ENCODE results near the gene SYPL2. TPM values are rescaled to one million over a fixed set of nuclear protein-coding genes. Genes with fewer than 3 reads are reported as not detected.
"Not testable (repeated sequence)": the region's sequence is repeated elsewhere in the genome, so short reads cannot be mapped to it uniquely, and the experiment has no call there.

The SYPL2 gene
- total RNA-seq, 4 donors from 2014 or later = 1.5 to 3.5 (median 2.4) TPM

DNA sequence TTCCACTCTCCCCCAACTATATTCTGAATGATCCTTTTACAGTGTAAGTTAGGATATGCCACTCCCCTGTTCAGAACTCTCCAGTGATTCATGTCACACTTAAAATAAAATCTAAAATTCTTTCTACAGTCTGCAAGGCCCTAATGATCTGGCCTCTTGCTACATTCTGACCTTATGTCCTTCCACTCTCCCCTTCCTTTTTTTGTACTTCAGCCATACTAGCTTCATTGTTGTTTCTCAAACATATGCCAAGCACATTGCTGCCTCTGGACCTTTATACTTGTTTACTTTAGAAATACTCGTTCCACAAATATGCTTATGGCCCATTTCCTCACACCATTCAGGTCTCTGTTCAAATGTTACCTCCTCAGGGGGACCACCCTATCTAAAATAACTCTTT is 25.3 kb upstream of the SYPL2 start:
- no peak for DNase-seq (ENCODE audit: low spot score in 2 of 2)
- Histone ChIP-seq H3K27ac (no peak overlapping the region), H3K4me3 (no peak overlapping the region), H3K9me3 (no peaks in the 10 kb centered on the region), H3K27me3 (no peaks in the 10 kb centered on the region), H3K36me3 (no peaks in the 10 kb centered on the region), H3K4me1 (no peaks in the 10 kb centered on the region)
- TF ChIP-seq POLR2A (IDR thresholded peaks at IDR 0.05) (no peak), EP300 (IDR thresholded peaks at IDR 0.05) (peak in 1 of 2 donors; percentile 23)
- TF ChIP-seq, protein P1, sequence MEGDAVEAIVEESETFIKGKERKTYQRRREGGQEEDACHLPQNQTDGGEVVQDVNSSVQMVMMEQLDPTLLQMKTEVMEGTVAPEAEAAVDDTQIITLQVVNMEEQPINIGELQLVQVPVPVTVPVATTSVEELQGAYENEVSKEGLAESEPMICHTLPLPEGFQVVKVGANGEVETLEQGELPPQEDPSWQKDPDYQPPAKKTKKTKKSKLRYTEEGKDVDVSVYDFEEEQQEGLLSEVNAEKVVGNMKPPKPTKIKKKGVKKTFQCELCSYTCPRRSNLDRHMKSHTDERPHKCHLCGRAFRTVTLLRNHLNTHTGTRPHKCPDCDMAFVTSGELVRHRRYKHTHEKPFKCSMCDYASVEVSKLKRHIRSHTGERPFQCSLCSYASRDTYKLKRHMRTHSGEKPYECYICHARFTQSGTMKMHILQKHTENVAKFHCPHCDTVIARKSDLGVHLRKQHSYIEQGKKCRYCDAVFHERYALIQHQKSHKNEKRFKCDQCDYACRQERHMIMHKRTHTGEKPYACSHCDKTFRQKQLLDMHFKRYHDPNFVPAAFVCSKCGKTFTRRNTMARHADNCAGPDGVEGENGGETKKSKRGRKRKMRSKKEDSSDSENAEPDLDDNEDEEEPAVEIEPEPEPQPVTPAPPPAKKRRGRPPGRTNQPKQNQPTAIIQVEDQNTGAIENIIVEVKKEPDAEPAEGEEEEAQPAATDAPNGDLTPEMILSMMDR (IDR thresholded peaks at IDR 0.05) = no peak
- WGBS, 2 donors = 11 to 16% methylated on average over 1 of the region's 1 CpG

DNA sequence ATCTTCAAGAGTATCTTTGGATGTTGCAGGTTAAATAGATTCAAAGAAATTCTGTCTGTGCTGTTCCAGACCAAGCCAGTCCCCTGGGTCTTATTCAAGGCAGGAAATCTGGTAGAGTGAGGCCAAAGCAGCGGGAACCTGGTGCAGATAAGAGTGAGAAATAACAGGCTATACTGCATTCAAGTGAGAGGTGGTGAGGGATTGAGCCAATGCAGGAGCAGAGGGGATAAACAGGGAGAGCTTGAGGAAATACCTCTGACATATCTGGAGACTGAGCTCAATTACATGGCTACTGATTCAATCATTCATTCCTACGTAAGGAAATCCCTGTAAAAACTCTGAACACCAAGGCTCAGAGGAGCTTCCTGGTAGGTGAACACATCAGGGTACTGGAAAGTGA is 22.9 kb upstream of the SYPL2 start:
- no peak overlapping the region for H3K4me3 ChIP-seq
- H3K27me3 ChIP-seq = peaks cover 0 to 5% of the 10 kb centered on the region in 2 donors
- no peaks in the 10 kb centered on the region for H3K4me1 ChIP-seq
- H3K36me3 ChIP-seq = no peaks in the 10 kb centered on the region
- TF ChIP-seq POLR2A (IDR thresholded peaks at IDR 0.05) = no peak
- TF ChIP-seq, protein P1 (IDR thresholded peaks at IDR 0.05) = no peak
- no peak for TF ChIP-seq EP300 (IDR thresholded peaks at IDR 0.05)
- no peaks in the 10 kb centered on the region for H3K9me3 ChIP-seq
- no peak overlapping the region for H3K27ac ChIP-seq
- no peak for DNase-seq (ENCODE audit: low spot score in 2 of 2)
- 72 to 77% methylated on average over 2 of the region's 2 CpGs for WGBS, 2 donors

DNA sequence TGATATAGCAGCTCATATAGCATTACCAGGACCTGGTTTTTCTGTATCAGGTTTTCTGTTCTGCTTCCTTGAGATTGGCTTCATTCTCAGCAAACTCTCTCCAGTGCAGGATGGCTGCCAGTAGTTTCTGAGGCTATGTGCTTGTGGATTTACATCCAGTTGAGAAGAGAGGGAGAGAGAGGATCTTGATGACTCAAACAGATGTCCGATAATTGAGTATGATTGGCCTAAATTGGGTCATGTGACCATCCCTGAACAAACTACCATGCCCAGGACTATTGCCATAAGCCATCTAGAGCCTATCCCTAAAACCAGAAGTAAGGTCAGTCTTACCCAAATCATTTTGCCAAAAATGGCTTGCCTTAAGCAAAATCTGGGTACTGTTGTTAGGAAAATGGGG is 22.0 kb upstream of the SYPL2 start:
- Histone ChIP-seq H3K27me3 (peaks cover 0 to 5% of the 10 kb centered on the region in 2 donors), H3K36me3 (no peaks in the 10 kb centered on the region), H3K9me3 (no peaks in the 10 kb centered on the region), H3K4me1 (no peaks in the 10 kb centered on the region), H3K4me3 (no peak overlapping the region), H3K27ac (no peak overlapping the region)
- DNase-seq (ENCODE audit: low spot score in 2 of 2) = no peak
- TF ChIP-seq EP300 (IDR thresholded peaks at IDR 0.05) = no peak
- no peak for TF ChIP-seq POLR2A (IDR thresholded peaks at IDR 0.05)
- TF ChIP-seq, protein P1 (IDR thresholded peaks at IDR 0.05) = no peak
- WGBS, 2 donors = 77 to 92% methylated on average over 1 of the region's 1 CpG

DNA sequence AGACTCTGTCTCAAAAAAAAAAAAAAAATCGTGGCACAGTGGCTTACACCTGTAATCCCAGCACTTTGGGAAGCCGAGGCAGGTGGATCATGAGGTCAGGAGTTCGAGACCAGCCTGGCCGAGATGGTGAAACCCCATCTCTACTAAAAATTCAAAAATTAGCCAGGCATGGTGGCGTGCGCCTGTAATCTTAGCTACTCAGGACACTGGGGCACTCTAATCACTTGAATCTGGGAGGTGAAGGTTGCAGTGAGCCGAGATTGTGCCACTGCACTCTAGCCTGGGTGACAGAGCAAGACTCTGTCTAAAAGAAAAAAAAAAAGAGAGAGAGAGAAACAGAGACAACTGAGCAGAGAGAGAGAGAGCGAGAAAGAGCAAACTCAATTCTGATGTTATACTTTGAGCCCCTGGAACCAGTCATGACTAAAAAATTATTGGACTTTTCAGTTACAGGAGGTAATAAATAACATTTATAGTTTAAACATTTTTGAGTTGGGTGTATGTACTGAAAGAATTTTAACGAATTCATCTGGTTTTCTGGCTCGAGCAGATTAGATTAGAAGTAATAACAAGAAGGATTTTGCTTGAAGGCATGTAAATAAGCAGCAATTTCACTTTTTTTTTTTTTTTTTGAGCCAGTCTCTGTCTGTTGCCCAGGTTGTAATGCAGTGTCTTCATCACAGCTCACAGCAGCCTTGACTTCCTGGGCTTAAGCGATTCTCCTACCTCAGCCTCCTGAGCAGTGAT is 20.2 kb upstream of the SYPL2 start:
- not testable (repeated sequence) for H3K9me3 ChIP-seq; DNase-seq (ENCODE audit: low spot score in 2 of 2); H3K4me3 ChIP-seq; H3K4me1 ChIP-seq; H3K27me3 ChIP-seq; H3K27ac ChIP-seq; H3K36me3 ChIP-seq
- WGBS, 2 donors = 64 to 66% methylated on average over 11 of the region's 11 CpGs

DNA sequence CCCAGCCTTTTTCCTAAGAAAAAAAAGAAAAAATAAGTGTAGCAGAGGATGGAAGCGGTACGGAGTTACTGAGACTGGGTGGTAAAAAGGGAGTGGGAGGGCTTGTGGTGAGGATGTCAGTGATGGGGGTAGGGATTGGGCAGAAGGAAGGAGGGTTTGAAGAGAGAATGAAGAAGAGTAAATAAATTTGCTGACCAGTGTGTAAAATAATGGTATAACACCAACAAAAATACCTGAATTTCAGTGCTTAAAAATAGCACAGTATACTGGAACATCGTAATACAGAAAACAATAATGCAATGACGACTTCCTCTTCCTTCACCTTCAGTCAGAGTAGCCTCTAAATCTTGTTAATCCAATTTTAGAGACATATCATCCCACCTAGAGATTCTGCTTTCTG is 18.8 kb upstream of the SYPL2 start:
- WGBS, 2 donors = 60 to 68% methylated on average over 4 of the region's 4 CpGs
- Histone ChIP-seq H3K4me1 (no peaks in the 10 kb centered on the region), H3K27me3 (peaks cover 0 to 5% of the 10 kb centered on the region in 2 donors), H3K9me3 (no peaks in the 10 kb centered on the region), H3K4me3 (no peak overlapping the region), H3K36me3 (no peaks in the 10 kb centered on the region), H3K27ac (no peak overlapping the region)
- no peak for DNase-seq (ENCODE audit: low spot score in 2 of 2)
- no peak for TF ChIP-seq POLR2A (IDR thresholded peaks at IDR 0.05)
- TF ChIP-seq, protein P1 (IDR thresholded peaks at IDR 0.05) = no peak
- TF ChIP-seq EP300 (IDR thresholded peaks at IDR 0.05) = no peak

Measured in tibial nerve (tissue), 4 donors.